Neuronal stem cell (in vitro differentiated cells): ENCODE results near the gene HSP90AB1.

Source experiments
- DNase-seq: peaks from one replicate; pipeline ENCODE4 v3.0.0-alpha.2; 2013; ENCODE audit warnings: low spot score
- H2AFZ ChIP-seq: one replicate; pipeline ENCODE4 v1.6.1; 2013; ENCODE audit warnings: mild to moderate bottlenecking, low read length, inconsistent platforms
- H2AK5ac ChIP-seq: 2 replicates; pipeline ENCODE4 v1.6.1; 2013; ENCODE audit warnings: low read depth, mild to moderate bottlenecking, inconsistent platforms, low read length, moderate library complexity, mixed read lengths
- H2BK120ac ChIP-seq: 2 replicates; pipeline ENCODE4 v1.6.1; 2013; ENCODE audit warnings: low read depth, mild to moderate bottlenecking, inconsistent platforms, low read length, moderate library complexity, mixed read lengths
- H2BK12ac ChIP-seq: one replicate; pipeline ENCODE4 v1.6.1; 2013; ENCODE audit warnings: low read length, inconsistent platforms
- H2BK15ac ChIP-seq: 2 replicates; pipeline ENCODE4 v1.6.1; 2013; ENCODE audit warnings: mild to moderate bottlenecking, low read length, inconsistent platforms, mixed read lengths
- H2BK5ac ChIP-seq: one replicate; pipeline ENCODE4 v1.6.1; 2013; ENCODE audit warnings: inconsistent platforms, mild to moderate bottlenecking, low read length, moderate library complexity
- H3K14ac ChIP-seq: one replicate; pipeline ENCODE4 v1.6.1; 2013; ENCODE audit warnings: low read length, inconsistent platforms
- H3K18ac ChIP-seq: 2 replicates; pipeline ENCODE4 v1.6.1; 2013; ENCODE audit warnings: low read length, inconsistent platforms
- H3K23ac ChIP-seq: 2 replicates; pipeline ENCODE4 v1.6.1; 2013; ENCODE audit warnings: low read depth, mild to moderate bottlenecking, mixed read lengths, low read length, inconsistent platforms; ENCODE audit not compliant: poor library complexity
- H3K27ac ChIP-seq: replicated peaks from 3 replicates; pipeline ENCODE4 v1.5.1; 2013; ENCODE audit warnings: low read length, inconsistent platforms
- H3K27me3 ChIP-seq, 3 experiments: 2 replicates each; pipeline ENCODE4 v1.6.1; 2013; ENCODE audit warnings: low read length in 3 of 3, mild to moderate bottlenecking in 2 of 3, inconsistent platforms in 1 of 3, low read depth in 1 of 3, mixed read lengths in 1 of 3, moderate library complexity in 1 of 3; ENCODE audit not compliant: control insufficient read depth in 3 of 3, insufficient read depth in 3 of 3
- H3K36me3 ChIP-seq, 2 donors: replicated peaks in 1 of 2; 2 replicates each; pipeline ENCODE4 v1.6.1; 2013; ENCODE audit warnings: low read length in 2 of 2; ENCODE audit not compliant: control insufficient read depth in 2 of 2, insufficient read depth in 2 of 2
- H3K4ac ChIP-seq: 2 replicates; pipeline ENCODE4 v1.6.1; 2013; ENCODE audit warnings: inconsistent platforms, mild to moderate bottlenecking, low read length, moderate library complexity
- H3K4me1 ChIP-seq, 2 donors: 1 replicate in 1 of 2; 2 replicates in 1 of 2; pipeline ENCODE4 v1.6.1; 2013; ENCODE audit warnings: low read length in 2 of 2, low read depth in 1 of 2; ENCODE audit not compliant: control insufficient read depth in 2 of 2, insufficient read depth in 1 of 2
- H3K4me2 ChIP-seq: one replicate; pipeline ENCODE4 v1.6.1; 2013; ENCODE audit warnings: mild to moderate bottlenecking, low read length, inconsistent platforms; ENCODE audit not compliant: insufficient read depth, poor library complexity, severe bottlenecking
- H3K4me3 ChIP-seq, 2 donors: 2 replicates each; pipeline ENCODE4 v1.5.1; 2013; ENCODE audit warnings: low read length in 2 of 2, mild to moderate bottlenecking in 2 of 2, inconsistent platforms in 1 of 2, moderate library complexity in 1 of 2
- H3K79me1 ChIP-seq: one replicate; pipeline ENCODE4 v1.6.1; 2013; ENCODE audit warnings: low read depth, mild to moderate bottlenecking, inconsistent platforms, low read length, moderate library complexity
- H3K9ac ChIP-seq: one replicate; pipeline ENCODE4 v1.6.1; 2013; ENCODE audit warnings: mild to moderate bottlenecking, low read depth, low read length, inconsistent platforms; ENCODE audit not compliant: poor library complexity
- H3K9me3 ChIP-seq, 2 donors: replicated peaks in 1 of 2; 2 replicates each; pipeline versions ENCODE3 to v1.6.1; 2013; ENCODE audit warnings: low read length in 2 of 2, mild to moderate bottlenecking in 2 of 2, inconsistent platforms in 1 of 2, low read depth in 1 of 2, mixed read lengths in 1 of 2, moderate library complexity in 1 of 2; ENCODE audit not compliant: control insufficient read depth in 2 of 2, insufficient read depth in 1 of 2
- H4K8ac ChIP-seq: one replicate; pipeline ENCODE4 v1.6.1; 2013; ENCODE audit warnings: low read depth, mild to moderate bottlenecking, inconsistent platforms, low read length, moderate library complexity
- H4K91ac ChIP-seq: one replicate; pipeline ENCODE4 v1.6.1; 2013; ENCODE audit warnings: low read length, low read depth, mild to moderate bottlenecking, inconsistent platforms; ENCODE audit not compliant: poor library complexity
- WGBS, 2 donors: extraction: QIAGEN DNeasy Blood & Tissue Kit; methylation state at CpG; one replicate each; pipeline ENCODE4 v1.1.7; 2013; ENCODE audit warnings: missing lambda C conversion rate in 2 of 2, mixed read lengths in 1 of 2; ENCODE audit not compliant: insufficient read length in 2 of 2, insufficient replicate concordance in 1 of 2; ENCODE audit errors: extremely low coverage in 2 of 2; 5-methylcytosine and 5-hydroxymethylcytosine counted together

The HSP90AB1 gene

DNA sequence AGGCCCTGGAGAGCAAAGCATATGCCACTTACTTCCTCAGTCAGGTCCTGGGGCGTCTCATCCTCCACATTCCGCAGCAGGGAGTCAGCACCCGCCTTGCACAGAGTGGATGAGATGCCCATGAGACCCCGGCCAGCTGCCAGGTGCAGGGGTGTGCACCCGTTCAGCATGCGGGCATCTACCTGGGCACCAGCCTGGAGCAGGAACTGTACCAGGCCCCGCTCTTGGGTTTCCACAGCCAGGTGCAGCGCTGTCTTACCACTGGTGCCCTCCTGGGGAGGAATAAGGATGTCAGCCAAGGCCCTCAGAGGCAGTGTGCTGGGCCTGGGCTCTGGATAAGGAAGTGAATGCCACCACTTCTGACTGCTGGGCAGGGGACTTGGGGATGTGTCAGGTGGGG lies 13.1 kb downstream of the HSP90AB1 start:
- no peak overlapping the region for H2BK5ac ChIP-seq
- H2BK15ac ChIP-seq: no peak overlapping the region
- no peaks in the 10 kb centered on the region for H3K27me3 ChIP-seq
- no peak overlapping the region for H2BK12ac ChIP-seq
- H3K4me1 ChIP-seq: peaks cover 30% of the 10 kb centered on the region in 2 donors
- no peak overlapping the region for H2BK120ac ChIP-seq
- H3K27ac ChIP-seq: no peak overlapping the region
- no peak overlapping the region for H2AK5ac ChIP-seq
- no peak overlapping the region for H3K18ac ChIP-seq
- no peak overlapping the region for H4K91ac ChIP-seq
- no peak overlapping the region for H3K14ac ChIP-seq
- no peak overlapping the region for H3K4me3 ChIP-seq
- H3K9me3 ChIP-seq: no peaks in the 10 kb centered on the region
- peak overlapping the region; percentile 14 for H3K23ac ChIP-seq
- no peak overlapping the region for H2AFZ ChIP-seq
- no peak overlapping the region for H3K4me2 ChIP-seq
- H3K36me3 ChIP-seq: peaks cover 21 to 61% of the 10 kb centered on the region in 2 donors
- H4K8ac ChIP-seq: no peak overlapping the region
- H3K4ac ChIP-seq: no peak overlapping the region
- WGBS, 2 donors: no CpG with 5 or more reads among the region's 8 CpGs
- H3K79me1 ChIP-seq: peaks cover 2% of the 10 kb centered on the region
- DNase-seq: no peak
- no peak overlapping the region for H3K9ac ChIP-seq

DNA sequence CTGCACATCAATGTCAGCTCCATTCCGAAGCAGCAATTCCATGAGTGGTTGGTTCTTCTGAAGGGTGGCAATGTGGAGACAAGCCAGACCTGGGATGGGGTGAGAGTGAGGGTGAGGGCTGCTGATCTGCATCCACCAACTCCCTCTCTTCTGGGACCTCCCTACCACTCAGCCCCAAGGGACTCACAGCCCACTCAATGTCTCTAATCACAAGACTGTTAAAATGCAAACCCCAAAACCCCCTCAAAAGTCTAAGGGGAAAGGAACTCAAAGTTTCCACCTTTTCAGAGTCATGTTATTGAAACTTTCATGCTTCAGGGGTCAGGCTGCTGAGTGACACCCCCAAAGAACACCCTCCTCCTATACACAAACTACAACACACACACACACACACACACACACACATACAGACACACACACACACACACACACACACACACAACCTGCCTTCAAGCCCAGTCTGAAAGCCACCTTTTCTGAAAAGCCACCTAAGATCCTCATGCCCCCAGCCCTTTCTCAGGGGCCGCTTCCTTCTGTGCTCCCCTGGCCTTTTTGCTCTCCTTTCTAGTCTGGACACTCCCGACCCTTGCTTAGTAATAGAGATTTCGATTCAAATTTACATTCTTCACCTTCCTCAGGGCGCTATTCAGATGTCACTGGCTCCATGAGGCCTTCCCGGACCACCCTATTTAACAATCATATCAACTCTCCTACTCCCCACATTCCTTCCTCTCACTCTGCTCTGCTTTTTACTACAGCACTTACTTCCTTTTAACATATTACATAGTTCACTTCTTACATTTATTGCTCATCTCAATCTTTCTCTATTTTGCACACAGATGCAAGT lies 13.8 kb downstream of the HSP90AB1 start:
- no CpG with 5 or more reads among the region's 6 CpGs for WGBS, 2 donors

DNA sequence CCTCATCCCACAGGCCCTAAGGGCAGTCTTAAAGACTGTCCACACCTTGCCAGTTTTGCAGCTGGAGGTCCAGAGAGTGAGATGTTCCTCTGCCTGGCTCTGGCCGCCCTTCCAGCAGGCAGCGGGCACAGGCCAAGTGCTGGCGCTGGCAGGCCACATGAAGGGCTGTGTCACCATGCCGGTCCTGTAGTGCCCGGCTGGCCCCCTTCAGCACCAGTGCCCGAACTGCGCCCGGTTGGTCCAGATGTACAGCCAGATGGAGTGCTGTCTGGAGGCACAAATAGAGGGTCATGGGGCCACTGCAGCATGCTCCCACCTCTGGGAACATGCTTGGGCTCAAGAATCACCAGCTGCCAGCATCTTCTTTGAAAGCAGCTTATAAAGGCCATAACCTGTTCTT lies 14.7 kb downstream of the HSP90AB1 start:
- Histone ChIP-seq H2BK120ac (no peak overlapping the region), H3K14ac (no peak overlapping the region), H3K9me3 (no peaks in the 10 kb centered on the region), H3K79me1 (peaks cover 2% of the 10 kb centered on the region), H4K8ac (no peak overlapping the region), H3K4me1 (peaks cover 20 to 23% of the 10 kb centered on the region in 2 donors), H2BK5ac (no peak overlapping the region), H3K27ac (no peak overlapping the region), H2AK5ac (no peak overlapping the region), H2BK12ac (no peak overlapping the region), H3K23ac (peak overlapping the region; percentile 37), H3K9ac (no peak overlapping the region), H3K4me2 (no peak overlapping the region), H3K4me3 (no peak overlapping the region), H4K91ac (no peak overlapping the region), H2BK15ac (no peak overlapping the region), H3K4ac (no peak overlapping the region), H3K18ac (no peak overlapping the region), H3K36me3 (peaks cover 14 to 49% of the 10 kb centered on the region in 2 donors), H3K27me3 (no peaks in the 10 kb centered on the region), H2AFZ (no peak overlapping the region)
- WGBS, 2 donors: no CpG with 5 or more reads among the region's 8 CpGs
- no peak for DNase-seq

More for the DNA sequence above, 13.8 kb downstream of the HSP90AB1 start:
- Histone ChIP-seq H2AFZ (no peak overlapping the region), H2AK5ac (no peak overlapping the region), H3K18ac (no peak overlapping the region), H4K8ac (no peak overlapping the region), H4K91ac (no peak overlapping the region), H3K23ac (no peak overlapping the region), H3K9me3 (no peaks in the 10 kb centered on the region), H2BK12ac (no peak overlapping the region), H3K79me1 (peaks cover 2% of the 10 kb centered on the region), H2BK5ac (no peak overlapping the region), H3K9ac (no peak overlapping the region), H3K4ac (no peak overlapping the region), H2BK120ac (no peak overlapping the region), H3K27ac (no peak overlapping the region), H3K4me2 (no peak overlapping the region), H2BK15ac (no peak overlapping the region), H3K4me3 (no peak overlapping the region), H3K4me1 (peaks cover 29% of the 10 kb centered on the region in 2 donors), H3K27me3 (no peaks in the 10 kb centered on the region), H3K36me3 (peaks cover 16 to 54% of the 10 kb centered on the region in 2 donors), H3K14ac (no peak overlapping the region)
- DNase-seq: no peak

DNA sequence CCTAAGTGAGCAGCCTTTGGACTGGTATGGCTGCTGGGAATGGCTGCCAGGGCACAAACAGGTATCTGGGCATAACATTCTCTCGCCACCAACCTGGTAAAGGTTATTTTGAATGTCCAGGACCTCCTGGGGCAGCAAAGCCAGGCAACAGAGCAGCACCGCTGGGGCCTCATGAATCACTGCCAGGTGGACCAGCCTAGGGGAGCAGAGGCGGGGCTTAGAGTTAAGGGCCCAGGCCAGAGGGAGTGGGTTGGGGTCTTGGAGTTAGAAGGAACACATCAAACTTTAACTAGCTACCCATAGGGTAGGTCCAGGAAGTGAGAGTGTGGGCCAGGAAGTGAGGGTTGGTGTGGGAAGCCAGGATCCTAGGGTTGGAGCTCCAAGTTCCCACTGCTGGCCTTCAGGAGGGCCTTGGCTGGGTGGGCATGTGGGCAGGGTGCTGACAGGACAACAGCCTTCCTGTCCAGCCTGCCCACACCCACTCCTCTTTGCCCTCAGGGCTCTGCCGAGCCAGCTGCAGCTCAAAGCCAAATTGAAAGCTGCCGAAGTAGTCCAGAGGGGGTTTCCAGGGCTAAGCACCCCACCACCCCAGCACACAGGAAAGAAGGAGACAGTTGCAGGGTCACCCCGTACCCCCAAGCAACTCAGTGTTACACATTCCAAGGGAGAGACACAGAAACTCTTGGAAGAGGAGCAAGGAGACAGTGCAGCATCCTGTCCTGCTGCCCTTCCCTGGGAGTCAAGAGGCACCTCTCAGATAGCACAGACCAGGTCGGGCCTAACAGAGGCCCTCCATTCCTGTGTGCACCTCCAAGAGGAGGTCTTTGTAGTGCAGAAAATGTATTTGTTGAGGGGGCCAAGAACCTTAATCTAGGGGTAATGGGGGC lies 15.8 kb downstream of the HSP90AB1 start:
- H3K27me3 ChIP-seq: no peaks in the 10 kb centered on the region
- no peak overlapping the region for H4K8ac ChIP-seq
- no peak overlapping the region for H3K4ac ChIP-seq
- peak overlapping the region; percentile 17 for H2BK15ac ChIP-seq
- H3K9me3 ChIP-seq: no peaks in the 10 kb centered on the region
- H3K18ac ChIP-seq: peak overlapping the region; percentile 55
- peaks cover 2% of the 10 kb centered on the region for H3K79me1 ChIP-seq
- no peak overlapping the region for H2AFZ ChIP-seq
- no peak overlapping the region for H3K23ac ChIP-seq
- peak overlapping the region in 1 of 2 donors; percentile 83 for H3K4me3 ChIP-seq
- WGBS, 2 donors: no CpG with 5 or more reads among the region's 7 CpGs
- H3K14ac ChIP-seq: no peak overlapping the region
- no peak for DNase-seq
- no peak overlapping the region for H3K27ac ChIP-seq
- no peak overlapping the region for H4K91ac ChIP-seq
- H3K4me1 ChIP-seq: peaks cover 17 to 29% of the 10 kb centered on the region in 2 donors
- no peak overlapping the region for H3K9ac ChIP-seq
- H3K36me3 ChIP-seq: peaks cover 14 to 49% of the 10 kb centered on the region in 2 donors
- peak overlapping the region; percentile 6 for H2AK5ac ChIP-seq
- H2BK120ac ChIP-seq: no peak overlapping the region
- no peak overlapping the region for H2BK5ac ChIP-seq
- H3K4me2 ChIP-seq: no peak overlapping the region
- H2BK12ac ChIP-seq: no peak overlapping the region
